Glomerular endothelial cell (primary cell): ENCODE measurements around the gene FAM98A. TPM values are rescaled to one million over a fixed set of nuclear protein-coding genes. Genes with fewer than 3 reads are reported as not detected.
A peak's percentile ranks its signal among the peaks of the same experiment; 100 is the strongest.

ENCODE experiments used
- DNase-seq: peaks from one replicate; pipeline ENCODE4 v3.0.0-alpha.2; 2011; ENCODE audit warnings: low read depth, low spot score; ENCODE audit errors: extremely low read depth
- total RNA-seq: library from RNA; depleted of rRNA; stranded (reverse); fragments of >200 nt; gene quantifications from 2 replicates; pipeline ENCODE4 v1.2.3, GENCODE V29; 2015

Gene FAM98A
- total RNA-seq, 1 donor from 2014 or later = 122 TPM

DNA sequence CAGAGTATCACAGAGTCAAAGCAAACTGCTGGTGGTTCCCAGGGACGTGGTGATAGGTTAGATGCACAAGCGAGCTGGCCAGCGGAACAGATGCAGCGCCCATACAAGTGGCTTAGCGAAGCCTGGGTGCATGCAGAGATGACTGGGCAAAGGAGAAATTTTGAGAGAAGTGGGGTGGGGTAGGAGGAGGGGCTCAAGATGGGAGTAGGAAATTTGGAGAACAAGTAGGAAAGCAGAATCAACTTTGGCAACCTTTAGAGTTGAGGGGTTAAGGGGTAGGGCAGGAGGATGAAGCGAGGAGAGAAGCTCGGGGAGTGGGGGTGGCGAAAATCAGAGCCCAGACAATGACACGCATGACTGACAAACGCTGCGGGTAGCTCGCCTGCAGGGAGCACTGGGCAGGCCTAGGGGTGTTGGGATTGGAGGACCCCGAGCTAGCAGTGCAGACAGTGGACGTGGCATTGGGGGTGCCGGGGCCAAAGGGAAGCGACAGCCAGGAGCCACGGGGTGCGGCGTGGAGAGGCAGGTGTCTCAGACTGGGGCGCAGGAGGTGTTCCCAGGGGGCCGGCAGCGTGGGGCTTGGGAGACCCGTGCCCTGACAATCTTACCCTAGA lies 431 bp downstream of the FAM98A start:
- DNase-seq = no peak

DNA sequence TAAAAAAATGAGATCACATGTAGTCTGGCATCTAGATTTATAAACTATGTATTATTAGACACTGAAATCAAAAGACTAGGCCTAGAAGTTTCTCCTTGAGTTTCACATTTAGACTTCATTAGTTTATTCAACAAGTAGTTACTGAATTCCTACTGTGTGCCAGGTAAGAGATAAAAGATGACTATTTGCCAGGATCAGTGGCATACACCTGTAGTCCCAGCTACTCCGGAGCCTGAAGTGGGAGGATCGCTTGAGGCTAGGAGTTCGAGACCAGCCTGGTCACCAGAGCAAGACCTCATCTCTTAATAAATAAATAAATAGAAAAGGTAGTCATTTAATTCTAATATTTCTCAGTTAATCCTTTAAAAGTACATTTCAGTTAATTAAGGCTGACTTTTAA lies 2.1 kb downstream of the FAM98A start:
- no peak for DNase-seq

DNA sequence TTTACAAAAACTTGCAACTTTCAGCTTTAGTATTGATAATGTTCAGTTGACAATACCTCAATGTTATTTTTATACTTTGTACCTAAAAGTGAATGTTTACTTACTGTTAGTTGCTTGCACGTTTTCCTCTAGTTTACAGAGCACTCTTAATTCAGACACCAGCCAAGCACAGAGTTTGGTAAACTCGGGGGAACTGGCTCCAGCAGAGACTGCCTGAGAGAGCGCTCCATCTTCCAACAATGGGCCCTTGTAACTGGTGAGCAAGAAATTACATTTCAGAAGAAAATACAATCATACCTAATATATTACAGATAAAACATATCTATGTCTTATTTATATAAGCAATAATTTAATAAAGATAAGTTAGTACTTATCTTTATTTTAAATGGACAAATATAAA lies 3.7 kb downstream of the FAM98A start:
- no peak for DNase-seq

DNA sequence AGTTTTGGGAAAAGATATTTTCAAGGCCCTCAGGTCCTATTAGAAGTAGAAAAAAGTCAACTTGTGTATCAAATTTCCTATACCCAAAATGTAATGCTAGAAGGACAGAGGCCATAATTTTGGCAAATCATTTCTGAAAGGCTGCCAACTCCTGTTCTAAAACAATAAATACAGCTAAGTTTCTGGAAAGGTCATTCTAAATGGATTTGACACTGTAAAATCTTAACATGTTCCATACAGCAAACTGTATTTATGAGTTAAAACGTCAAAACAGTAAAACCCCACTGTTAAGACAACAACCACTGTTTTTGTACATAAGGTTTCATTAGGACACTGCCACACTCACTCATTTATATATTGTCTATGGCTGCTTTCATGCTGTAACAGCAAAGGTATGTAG lies 9.7 kb downstream of the FAM98A start:
- DNase-seq = no peak

DNA sequence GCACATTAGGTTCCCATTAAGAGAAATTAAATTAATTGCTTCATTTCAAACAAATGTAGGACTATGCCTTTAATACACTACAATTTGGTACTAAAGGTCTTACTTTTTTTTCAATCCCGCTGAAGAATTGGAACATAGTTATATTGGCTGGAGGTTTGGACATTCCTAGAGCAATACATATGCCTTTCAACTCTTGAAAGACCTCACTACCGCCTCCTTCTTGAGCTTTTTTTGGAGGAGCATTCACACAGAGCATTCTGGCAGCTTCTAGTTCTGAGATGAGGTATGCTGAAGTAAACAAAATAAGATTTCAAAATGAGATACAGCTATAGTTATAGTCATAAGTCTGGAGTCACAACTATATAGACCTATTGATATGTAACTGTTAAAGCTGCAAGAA lies 10.9 kb downstream of the FAM98A start:
- no peak for DNase-seq

DNA sequence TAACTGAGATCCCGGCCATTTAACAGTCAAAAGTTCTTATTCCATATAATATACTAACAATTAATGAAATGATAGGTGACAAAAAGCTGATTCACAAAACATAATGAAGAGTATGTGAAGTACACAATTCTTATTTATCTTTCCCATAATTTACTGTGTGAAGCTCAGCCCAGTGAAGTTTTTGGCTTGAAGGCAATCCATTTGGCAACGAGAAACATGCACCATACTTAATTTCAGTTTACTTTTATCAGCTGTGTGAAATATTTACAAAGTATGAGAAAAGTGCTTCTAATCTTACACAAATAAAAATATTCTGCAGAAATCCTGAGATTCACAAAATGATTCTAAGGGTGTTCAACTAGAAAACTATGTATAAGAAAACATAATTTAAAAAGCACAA lies 12.3 kb downstream of the FAM98A start:
- DNase-seq = no peak

DNA sequence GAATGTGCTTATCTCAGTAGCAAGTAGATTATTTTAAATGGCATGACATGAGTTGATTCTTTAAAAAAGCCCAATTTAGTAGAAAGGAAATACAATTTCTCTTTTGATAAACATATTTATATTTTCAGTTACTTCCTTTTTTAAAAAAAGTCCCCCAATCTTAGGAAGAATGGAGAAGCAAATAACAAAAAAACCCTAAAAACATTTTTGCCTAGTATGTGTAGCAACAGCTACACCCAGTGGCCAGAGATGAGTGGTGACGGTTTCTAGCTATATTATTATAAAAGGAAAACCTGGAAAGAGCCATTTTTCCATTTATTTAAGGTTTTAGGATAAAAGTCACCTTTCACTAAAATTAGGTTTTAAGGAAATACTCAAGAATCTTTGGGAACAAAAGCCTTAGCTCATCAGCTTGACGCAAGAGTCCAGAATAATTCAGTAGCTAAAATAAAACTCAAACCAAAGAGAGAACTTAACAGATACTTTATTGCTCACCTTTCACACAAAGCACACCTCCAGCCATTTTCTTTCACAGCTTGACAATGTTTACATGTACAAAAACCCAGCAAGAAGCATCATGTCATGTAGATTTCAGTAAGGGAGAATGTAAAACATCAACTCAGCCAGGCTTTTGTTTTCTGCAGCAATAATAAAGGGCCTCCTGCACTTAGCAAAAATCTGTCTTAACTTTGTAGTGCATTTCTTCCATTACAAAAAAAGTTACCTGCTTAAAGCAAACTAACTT lies 15.7 kb downstream of the FAM98A start:
- no peak for DNase-seq

DNA sequence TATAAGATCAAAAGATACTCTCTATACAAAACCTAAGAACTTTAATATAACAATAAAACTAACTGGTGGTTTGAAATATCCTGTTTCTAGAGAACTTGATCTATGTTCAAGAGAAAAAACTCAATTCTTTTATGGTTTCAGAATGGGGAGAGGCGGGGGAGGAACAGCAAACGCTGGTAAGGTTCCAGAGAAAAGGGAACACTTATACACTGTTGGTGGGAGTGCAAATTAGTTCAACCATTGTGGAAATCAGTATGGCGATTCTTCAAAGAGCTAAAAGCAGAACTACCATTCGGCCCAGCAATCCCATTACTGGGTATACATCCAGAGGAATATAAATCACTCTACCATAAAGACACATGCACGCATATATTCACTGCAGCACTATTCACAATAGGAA lies 17.2 kb downstream of the FAM98A start:
- DNase-seq = no peak

DNA sequence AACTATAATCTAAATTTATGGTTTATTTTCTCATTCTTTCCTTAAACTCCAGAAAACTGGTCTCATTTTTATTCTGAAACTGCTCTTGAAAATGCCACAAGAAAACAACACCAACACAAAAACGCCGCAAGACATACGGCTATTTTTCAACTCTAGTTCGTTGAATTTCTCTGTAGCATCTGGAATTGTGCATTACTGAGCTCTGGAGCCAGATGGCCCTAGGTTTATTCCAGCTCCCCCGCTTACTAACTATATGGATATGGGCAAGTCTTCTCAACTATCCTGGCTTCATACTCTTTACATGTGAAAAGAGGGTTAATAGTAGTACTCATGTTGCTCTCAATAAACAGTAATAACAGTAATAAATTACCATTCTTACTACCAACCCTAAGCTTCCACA lies 19.9 kb downstream of the FAM98A start:
- no peak for DNase-seq

DNA sequence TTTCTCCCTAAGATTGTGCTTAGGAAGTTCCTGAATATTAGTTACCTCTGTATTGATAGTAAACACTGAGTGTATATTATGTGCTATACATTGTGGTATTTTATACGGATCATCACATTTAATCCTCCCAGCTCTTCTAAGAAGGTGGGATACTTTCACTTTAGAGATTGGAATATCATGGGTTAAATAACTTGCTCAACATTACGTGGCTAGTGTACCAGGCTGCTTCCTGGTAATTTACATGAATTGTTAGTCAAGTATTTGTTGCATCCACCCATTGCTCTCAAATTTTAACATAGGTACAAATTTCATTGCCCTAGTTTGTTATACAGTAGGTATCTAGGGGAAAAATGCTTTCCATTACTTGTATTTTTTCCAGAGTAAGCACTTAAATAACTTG lies 21.4 kb downstream of the FAM98A start:
- DNase-seq = no peak

DNA sequence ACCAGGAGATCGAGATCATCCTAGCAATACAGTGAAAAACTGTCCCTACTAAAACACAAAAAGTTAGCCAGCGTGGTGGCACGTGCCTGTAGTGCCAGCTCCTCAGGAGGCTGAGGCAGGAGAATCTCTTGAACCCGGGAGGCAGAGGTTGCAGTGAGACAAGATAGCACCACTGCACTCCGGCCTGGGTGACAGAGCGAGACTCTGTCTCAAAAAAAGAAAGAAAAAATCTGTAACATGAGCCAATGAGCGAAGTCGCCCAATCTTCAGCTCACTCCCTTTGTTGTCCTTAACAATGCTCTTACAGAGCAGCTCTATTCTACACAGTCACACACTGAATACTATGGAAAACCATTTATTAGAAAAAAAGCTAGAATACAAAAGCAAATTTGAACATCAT lies 22.0 kb downstream of the FAM98A start:
- DNase-seq = no peak

DNA sequence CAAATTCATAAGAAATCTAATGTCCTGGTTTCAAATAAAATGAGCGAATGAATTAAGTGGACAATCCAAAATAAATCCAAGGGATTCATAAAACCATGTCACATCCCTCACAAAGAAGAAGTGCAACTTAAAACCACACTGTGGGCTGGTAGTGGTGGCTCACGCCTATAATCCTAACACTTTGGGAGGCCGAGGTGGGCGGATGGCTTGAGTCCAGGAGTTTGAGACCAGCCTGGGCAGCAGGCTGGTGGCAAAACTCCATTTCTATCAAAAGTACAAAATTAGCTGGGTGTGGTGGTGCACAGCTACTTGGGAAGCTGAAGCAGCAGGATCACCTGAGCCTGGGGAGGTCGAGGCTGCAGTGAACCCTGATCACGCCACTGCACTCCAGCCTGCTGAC lies 25.4 kb downstream of the FAM98A start:
- no peak for DNase-seq

DNA sequence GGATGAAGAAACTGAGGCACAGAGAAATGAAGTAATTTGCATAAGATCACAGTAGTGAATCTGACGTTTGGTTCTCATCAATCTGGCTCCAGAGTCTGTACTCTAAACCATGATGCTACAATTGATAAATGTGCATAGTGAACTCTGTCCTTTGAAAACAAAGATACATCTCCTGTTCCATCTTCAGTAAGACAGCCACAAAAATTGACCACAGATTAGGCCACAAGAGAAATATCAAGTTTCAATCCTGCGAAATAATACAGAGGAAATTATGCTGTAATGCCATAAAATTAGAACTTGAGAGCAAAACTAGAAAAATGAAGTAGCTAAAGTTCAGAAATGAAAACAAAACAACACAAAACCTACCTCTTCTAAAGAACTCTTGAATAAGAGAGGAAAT lies 28.4 kb downstream of the FAM98A start:
- DNase-seq = no peak

DNA sequence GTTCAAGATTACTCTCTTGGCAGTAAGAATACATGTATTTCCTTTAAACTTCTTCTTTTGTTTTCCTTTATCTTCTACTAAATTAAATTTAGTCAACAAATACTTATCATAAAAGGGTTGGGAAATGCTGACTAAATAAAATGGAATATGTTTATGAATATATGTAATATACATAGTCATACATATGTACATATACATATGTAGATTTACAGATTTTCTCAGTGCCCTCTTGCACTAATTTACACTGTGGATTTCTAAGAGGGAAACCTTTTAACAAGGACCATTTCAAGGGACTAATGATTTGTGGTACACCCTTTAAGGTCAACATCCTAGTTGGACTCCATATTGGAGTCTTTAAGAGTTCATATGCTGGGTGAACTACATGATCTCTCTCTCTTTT lies 37.2 kb downstream of the FAM98A start:
- DNase-seq = no peak

DNA sequence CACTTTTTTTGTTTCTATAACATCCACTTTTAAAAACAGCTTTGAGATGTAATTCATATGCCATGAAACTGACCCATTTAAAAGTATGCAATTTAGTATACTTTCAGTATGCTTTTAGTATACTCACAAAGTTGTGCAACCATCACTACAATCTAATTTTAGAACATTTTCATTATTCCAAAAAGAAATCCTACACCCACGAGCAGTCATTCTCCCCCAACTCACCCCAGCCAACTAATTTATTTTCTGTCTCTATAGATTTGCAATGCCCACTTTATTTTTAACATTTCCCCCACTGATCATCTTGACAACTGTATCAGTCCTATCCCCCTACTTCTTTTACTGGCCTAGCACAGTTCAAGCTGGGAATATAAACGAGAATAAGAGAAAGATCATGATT lies 39.1 kb downstream of the FAM98A start:
- DNase-seq = no peak

DNA sequence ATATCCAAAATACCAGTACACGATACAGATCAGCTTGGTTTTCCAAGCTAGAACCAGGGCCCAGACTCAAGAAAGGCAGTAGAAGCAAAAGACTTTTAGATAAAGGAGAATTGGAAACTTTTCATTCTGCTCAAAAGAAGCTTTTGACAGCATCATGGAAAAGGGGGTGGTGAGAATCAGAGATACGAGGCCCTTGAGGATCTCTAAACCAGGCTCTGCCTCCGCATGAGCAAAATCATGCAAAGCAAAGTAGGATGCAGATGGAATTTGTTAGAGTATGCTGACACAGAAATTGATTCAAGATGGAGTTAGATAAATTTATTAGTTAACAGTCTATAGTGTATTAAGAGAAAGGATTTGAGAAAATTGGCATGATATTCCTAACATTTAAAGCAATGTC lies 39.8 kb downstream of the FAM98A start:
- no peak for DNase-seq

DNA sequence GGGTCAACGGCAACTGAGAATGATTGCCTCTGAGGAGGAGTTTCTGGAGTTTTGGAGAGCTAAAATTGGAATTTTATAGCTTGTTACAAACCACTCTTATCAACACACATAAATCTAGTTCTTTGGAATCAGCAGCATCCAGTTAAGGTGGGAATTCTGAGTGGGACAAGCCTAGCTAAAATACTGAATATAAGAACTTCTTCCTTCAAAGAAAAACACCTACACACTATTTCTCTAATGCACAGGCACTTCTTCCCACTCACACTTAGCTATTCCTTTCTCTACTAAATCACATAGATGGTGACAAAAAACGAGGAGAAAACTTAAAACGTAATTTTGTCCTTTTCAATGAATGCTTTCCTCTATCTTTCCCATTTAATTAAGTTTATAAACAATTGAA lies 43.4 kb downstream of the FAM98A start:
- peak; percentile 5 for DNase-seq

DNA sequence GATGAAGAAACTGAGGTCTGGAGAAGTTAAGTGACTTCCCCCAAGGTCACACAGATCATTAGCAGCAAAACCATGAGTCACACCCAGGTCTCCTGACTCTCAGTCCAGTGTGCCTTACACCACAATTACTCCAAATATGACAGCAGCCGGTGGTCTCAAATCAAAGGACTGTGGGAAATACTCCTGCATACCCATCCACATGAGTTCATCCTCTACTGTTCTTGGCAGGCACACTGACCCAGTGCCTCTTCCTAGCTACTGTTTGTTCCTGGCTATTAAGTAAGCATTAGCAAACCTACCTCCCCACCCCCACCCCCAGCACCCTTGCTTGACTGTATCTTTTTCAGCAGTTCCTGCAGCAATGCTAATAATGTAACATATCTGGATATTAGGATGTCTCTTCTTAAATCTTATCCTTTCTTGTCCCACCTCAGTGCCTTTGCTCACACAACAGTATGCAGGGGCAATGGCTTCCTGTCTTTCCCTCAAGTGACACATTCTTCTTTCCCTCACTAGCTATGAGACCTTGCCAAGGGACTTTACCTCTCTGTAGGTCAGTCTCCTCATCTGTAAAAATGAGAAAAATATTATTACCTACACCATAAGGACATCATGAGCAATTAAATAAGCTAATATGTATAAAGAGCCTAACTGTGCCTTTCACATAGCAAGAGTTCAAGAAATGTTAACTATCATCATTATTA lies 46.2 kb downstream of the FAM98A start:
- no peak for DNase-seq

DNA sequence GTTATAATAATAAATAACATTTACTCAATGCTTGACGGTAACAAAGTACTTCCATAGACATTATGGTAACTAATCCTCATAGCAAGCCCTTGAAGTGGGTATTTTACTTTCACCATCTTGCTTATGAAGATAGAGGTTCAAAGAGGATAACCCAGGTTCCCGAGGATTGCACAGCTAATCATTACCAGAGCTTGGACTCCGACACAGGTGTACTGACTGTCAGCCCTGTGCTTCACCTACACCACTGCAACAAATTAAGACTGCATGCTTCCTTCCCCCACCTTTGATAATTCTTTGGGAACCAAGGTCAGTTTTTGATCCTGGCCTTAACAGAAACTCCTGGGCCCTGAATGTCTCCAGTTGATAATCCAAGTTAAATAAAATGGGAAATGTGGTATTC lies 48.9 kb downstream of the FAM98A start:
- no peak for DNase-seq

DNA sequence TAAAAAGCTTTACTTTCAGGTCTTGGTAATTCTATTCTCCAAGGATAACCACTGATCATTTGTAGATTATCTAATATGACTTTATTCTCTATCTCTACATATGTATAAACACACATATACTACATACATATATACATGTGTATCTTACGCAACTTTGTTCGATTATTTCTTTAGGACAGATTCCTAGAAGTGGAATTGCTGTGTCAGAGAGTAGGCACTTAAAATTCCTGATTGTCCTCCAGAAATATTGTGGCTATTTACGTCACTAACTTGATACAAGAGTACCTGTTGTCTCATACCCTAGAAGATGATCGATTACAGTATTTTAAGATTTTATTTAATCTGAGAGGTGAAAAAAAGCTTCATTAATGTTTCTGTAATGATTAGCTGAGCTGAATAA lies 57.9 kb downstream of the FAM98A start:
- no peak for DNase-seq

DNA sequence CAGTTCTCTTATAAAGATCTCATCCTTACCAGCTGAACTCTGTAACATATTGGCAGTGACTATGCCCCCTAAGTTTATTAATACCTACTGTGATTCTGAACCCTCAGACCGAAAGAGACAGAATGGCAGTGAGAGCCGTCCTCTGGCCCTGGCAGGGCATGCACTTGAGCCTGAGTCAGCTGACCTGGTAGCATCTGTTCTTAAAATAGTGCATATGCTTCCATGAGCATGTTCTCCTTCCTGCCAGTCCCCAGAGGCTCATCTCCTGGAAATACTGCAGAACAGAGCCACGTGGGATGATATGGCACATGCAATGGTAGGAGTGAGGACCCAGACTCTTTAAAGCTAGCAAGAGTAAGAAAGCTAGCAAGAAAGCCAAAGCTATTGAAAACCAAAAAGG lies 63.7 kb downstream of the FAM98A start:
- DNase-seq = no peak
